Upper lobe of left lung (tissue), 6 donors: ENCODE results near the gene CTXN1. TPM values are rescaled to one million over a fixed set of nuclear protein-coding genes. Genes with fewer than 3 reads are reported as not detected.

ENCODE experiments used
- ATAC-seq, 2 donors: fragments of 200-7000 bp; cut with Tn5 transposase; one replicate each; pipeline ENCODE4 v1.9.1; 2022; ENCODE audit warnings: mild to moderate bottlenecking in 2 of 2, moderate library complexity in 2 of 2; ENCODE audit not compliant: low FRiP score in 2 of 2
- DNase-seq, 2 donors: peaks; one replicate each; pipeline ENCODE4 v3.0.0-alpha.2; 2019 to 2020
- H3K27ac ChIP-seq, 4 donors: fragments of 200-600 bp; sonication (generic); one replicate each; pipeline ENCODE4 v1.5.1; 2016 to 2019
- H3K27me3 ChIP-seq, 4 donors: fragments of 200-600 bp; sonication (generic); one replicate each; pipeline ENCODE4 v1.5.1; 2017 to 2019
- H3K36me3 ChIP-seq, 4 donors: fragments of 200-600 bp; sonication (generic); one replicate each; pipeline ENCODE4 v1.5.1; 2016 to 2019
- H3K4me1 ChIP-seq, 4 donors: fragments of 200-600 bp; sonication (generic); one replicate each; pipeline ENCODE4 v1.5.1; 2018 to 2019
- H3K4me3 ChIP-seq, 4 donors: fragments of 200-600 bp; sonication (generic); one replicate each; pipeline ENCODE4 v1.5.1; 2017 to 2019; ENCODE audit warnings: mild to moderate bottlenecking in 2 of 4, moderate library complexity in 1 of 4
- H3K9me3 ChIP-seq, 4 donors: fragments of 200-600 bp; sonication (generic); one replicate each; pipeline ENCODE4 v1.5.1; 2018 to 2019
- EP300 ChIP-seq, 4 donors: sonication (generic); formaldehyde crosslinking; IDR thresholded peaks; one replicate each; pipeline ENCODE4 v1.5.1; 2017; ENCODE audit warnings: antibody characterized with exemption in 4 of 4, control low read depth in 2 of 4
- POLR2A ChIP-seq, 4 donors: fragments of 450-650 bp; IDR thresholded peaks; one replicate each; pipeline ENCODE4 v1.5.1; 2016 to 2017; ENCODE audit warnings: antibody characterized with exemption in 4 of 4, mild to moderate bottlenecking in 2 of 4
- POLR2AphosphoS5 ChIP-seq, 2 donors: sonication (generic); formaldehyde crosslinking; IDR thresholded peaks; one replicate each; pipeline ENCODE4 v1.5.1; 2017; ENCODE audit warnings: antibody characterized with exemption in 2 of 2
- WGBS, 2 donors: methylation state at CpG; one replicate each; pipeline ENCODE4 v1.1.5; 2017 to 2018; 5-methylcytosine and 5-hydroxymethylcytosine counted together
- total RNA-seq, 6 donors: library from RNA; depleted of rRNA in 4 of 6; stranded (reverse); fragments of >200 nt in 4 of 6; gene quantifications; one replicate each; pipeline versions ENCODE4 v1.1.0 to v1.2.1, GENCODE V29; 2016 to 2021
- TF ChIP-seq, protein P1 (sequence below), 6 experiments: fragments of 450-650 bp in 4 of 6; fragments of 200-600 bp in 2 of 6; sonication (generic) in 2 of 6; IDR thresholded peaks; one replicate each; pipeline ENCODE4 v1.5.1; 2016 to 2019; ENCODE audit warnings: antibody characterized with exemption in 6 of 6
- donor health status: DM: no; HTN: no; CAD: no; lungs with moderate emphysema.
- donor health status: DM: no; HTN: yes; CAD: no; lungs with severe emphysema.

CTXN1 gene
- total RNA-seq, 6 donors from 2014 or later, result 1.2 to 28.3 (median 13.4) TPM

DNA sequence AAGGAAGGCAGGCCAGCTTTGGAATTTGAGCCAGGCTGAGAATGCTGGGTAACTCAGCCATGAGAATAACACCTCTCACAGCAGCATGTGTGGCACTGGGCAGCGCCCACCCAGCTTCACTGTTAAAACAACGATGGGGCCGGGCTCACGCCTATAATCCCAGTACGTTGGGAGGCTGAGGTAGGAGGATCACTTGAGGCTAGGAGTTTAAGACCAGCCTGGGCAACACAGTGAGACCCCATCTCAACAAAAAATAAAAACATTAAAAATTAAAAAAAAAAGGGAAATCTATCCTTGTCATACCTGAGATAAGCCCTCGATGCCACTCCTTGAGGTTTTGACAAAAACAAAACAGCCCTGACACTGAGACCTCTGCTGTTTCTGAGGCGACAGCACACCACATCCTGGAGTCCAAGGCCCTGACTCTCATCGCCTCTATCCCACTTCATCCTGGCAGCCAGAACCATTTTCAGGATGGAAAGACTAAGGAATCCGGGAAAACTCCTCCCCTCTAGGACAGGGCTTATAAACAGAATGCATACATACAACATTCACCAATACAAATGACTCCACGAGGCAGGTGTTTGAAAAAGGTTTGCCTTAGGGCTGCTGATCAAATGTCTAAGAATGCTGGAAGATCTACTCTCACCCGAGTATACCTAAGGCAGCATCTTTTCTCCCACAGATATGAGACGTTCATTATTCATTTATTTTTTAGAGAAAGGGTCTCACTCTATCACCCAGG is 40.2 kb upstream of the CTXN1 start:
- 83 to 90% methylated on average over 12 of the region's 12 CpGs for WGBS, 2 donors
- no peak for ATAC-seq
- Histone ChIP-seq H3K4me1 (no peaks in the 10 kb centered on the region), H3K27ac (no peak overlapping the region), H3K9me3 (no peaks in the 10 kb centered on the region), H3K36me3 (peaks cover 5 to 94% (median 78%) of the 10 kb centered on the region in 4 donors), H3K4me3 (no peak overlapping the region), H3K27me3 (no peaks in the 10 kb centered on the region)
- no peak for DNase-seq
- TF ChIP-seq POLR2A (IDR thresholded peaks at IDR 0.05), result no peak
- TF ChIP-seq EP300 (IDR thresholded peaks at IDR 0.05), result no peak
- no peak for TF ChIP-seq POLR2AphosphoS5 (IDR thresholded peaks at IDR 0.05)
- TF ChIP-seq, protein P1, sequence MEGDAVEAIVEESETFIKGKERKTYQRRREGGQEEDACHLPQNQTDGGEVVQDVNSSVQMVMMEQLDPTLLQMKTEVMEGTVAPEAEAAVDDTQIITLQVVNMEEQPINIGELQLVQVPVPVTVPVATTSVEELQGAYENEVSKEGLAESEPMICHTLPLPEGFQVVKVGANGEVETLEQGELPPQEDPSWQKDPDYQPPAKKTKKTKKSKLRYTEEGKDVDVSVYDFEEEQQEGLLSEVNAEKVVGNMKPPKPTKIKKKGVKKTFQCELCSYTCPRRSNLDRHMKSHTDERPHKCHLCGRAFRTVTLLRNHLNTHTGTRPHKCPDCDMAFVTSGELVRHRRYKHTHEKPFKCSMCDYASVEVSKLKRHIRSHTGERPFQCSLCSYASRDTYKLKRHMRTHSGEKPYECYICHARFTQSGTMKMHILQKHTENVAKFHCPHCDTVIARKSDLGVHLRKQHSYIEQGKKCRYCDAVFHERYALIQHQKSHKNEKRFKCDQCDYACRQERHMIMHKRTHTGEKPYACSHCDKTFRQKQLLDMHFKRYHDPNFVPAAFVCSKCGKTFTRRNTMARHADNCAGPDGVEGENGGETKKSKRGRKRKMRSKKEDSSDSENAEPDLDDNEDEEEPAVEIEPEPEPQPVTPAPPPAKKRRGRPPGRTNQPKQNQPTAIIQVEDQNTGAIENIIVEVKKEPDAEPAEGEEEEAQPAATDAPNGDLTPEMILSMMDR (IDR thresholded peaks at IDR 0.05), result no peak

DNA sequence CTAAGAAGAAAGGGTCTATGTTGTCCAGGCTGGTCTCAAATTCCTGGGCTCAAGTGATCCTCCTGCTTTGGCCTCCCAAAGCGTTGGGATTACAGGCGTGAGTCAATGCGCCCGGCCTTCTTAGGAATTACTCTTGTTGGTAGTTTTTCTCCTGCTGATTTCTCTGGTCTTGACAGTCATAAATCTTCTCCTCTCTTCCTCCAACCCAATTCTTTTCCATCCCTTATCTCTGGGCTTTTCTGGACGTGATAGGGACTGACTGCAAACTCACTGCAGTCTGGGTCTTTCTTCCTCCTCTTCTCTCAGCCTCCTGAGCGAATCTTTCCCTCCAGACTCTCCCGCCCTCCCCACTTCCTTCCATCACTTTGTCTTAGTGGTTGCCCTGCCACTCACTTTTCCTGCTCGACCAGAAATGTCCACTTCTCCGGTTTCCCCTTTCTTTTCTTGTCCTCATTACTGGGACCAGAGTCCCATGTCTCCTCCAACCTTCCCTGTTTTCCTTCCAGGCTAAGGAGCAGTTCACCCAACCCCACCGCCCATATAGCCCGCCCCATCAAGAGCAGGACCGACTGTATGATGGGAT is 39.4 kb upstream of the CTXN1 start:
- DNase-seq (no peak), ATAC-seq (no peak)
- Histone ChIP-seq H3K9me3 (no peaks in the 10 kb centered on the region), H3K27me3 (no peaks in the 10 kb centered on the region), H3K27ac (no peak overlapping the region), H3K4me3 (no peak overlapping the region), H3K36me3 (peaks cover 5 to 94% (median 82%) of the 10 kb centered on the region in 4 donors), H3K4me1 (no peaks in the 10 kb centered on the region)
- TF ChIP-seq EP300 (IDR thresholded peaks at IDR 0.05) (no peak), POLR2AphosphoS5 (IDR thresholded peaks at IDR 0.05) (no peak), POLR2A (IDR thresholded peaks at IDR 0.05) (no peak)
- TF ChIP-seq, protein P1 (IDR thresholded peaks at IDR 0.05), result no peak
- 86 to 88% methylated on average over 12 of the region's 12 CpGs for WGBS, 2 donors

DNA sequence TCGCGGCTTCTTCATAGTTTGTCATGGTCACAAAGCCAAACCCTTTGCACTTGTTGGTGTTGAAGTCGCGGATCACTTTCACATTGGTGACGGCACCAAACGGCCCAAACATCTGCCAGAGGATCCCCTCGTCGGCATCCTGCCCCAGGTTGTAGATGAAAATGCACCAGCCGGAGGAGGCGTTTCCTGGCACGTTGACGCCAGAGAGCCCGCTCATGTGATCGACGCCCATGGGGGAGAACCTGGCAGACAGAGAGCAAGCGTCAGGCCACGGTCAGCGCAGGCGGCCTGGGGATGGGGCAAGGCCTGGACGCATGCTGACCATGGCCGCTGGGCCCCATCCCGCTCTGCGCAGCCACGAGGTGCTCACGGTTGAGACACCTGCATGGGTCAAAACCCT is 37.6 kb upstream of the CTXN1 start:
- 95 to 96% methylated on average over 20 to 25 of the region's 25 CpGs for WGBS, 2 donors
- Histone ChIP-seq H3K9me3 (no peaks in the 10 kb centered on the region), H3K36me3 (peaks cover 5 to 86% (median 72%) of the 10 kb centered on the region in 4 donors), H3K4me3 (no peak overlapping the region), H3K27me3 (no peaks in the 10 kb centered on the region), H3K27ac (no peak overlapping the region), H3K4me1 (no peaks in the 10 kb centered on the region)
- no peak for TF ChIP-seq EP300 (IDR thresholded peaks at IDR 0.05)
- no peak for TF ChIP-seq POLR2A (IDR thresholded peaks at IDR 0.05)
- no peak for TF ChIP-seq POLR2AphosphoS5 (IDR thresholded peaks at IDR 0.05)
- TF ChIP-seq, protein P1 (IDR thresholded peaks at IDR 0.05), result no peak
- DNase-seq (no peak), ATAC-seq (peak in 1 of 2 donors; percentile 13)

DNA sequence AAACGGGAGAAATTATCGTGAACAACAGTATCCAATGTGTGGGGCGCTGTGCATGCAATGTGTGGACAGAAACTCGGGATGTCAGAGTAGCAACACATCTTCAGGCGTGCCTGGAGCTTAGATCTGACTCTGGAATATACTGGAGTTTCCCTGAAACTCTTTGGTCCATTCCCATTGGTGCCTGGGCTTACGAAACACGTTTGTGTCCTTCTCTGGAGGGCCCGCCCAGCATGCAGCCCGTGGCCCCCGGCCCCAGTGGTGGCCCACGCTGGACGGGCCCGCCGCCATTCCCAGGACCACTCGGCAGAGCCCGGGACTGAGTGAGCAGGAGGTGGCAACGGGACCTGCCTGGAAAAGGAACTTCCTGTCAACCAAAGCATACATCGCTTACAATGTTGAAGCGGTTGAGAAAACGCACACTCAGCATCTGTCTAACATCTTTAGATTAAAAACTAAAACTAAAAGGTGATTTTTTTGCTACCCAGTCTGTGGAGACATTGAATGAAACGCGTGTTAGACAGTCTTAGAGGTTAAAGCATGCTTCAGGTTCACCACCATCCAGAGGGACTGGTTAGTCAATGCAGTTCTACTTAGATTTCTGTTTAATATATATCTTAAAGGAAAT is 36.8 kb upstream of the CTXN1 start:
- no peak overlapping the region for H3K27ac ChIP-seq
- TF ChIP-seq, protein P1 (IDR thresholded peaks at IDR 0.05), result no peak
- TF ChIP-seq POLR2A (IDR thresholded peaks at IDR 0.05) (no peak), POLR2AphosphoS5 (IDR thresholded peaks at IDR 0.05) (no peak), EP300 (IDR thresholded peaks at IDR 0.05) (no peak)
- H3K27me3 ChIP-seq, result no peaks in the 10 kb centered on the region
- 80 to 83% methylated on average over 22 of the region's 22 CpGs for WGBS, 2 donors
- no peak for DNase-seq
- H3K4me1 ChIP-seq, result no peaks in the 10 kb centered on the region
- no peak for ATAC-seq
- no peaks in the 10 kb centered on the region for H3K9me3 ChIP-seq
- H3K4me3 ChIP-seq, result no peak overlapping the region
- peaks cover 5 to 86% (median 67%) of the 10 kb centered on the region in 4 donors for H3K36me3 ChIP-seq
